ENCODE results near the gene ATL2.

ATL2 gene

GRCh38 chr2:38264396-38265221 lies 112.5 kb downstream of the ATL2 start (continued):
- TF ChIP-seq REST (tag by site-specific recombination; IDR thresholded peaks at IDR 0.05) (no peak), ZNF391 (tag by site-specific recombination; IDR thresholded peaks at IDR 0.05; ENCODE audit: borderline replicate concordance, low read depth) (no peak), ZBTB6 (tag by site-specific recombination; IDR thresholded peaks at IDR 0.05) (no peak), ZNF292 (tag by site-specific recombination; IDR thresholded peaks at IDR 0.05; ENCODE audit: borderline replicate concordance, low read depth) (no peak), ZNF677 (tag by site-specific recombination; IDR thresholded peaks at IDR 0.05) (no peak), ZNF837 (tag by site-specific recombination; IDR thresholded peaks at IDR 0.05) (no peak), ZFP37 (tag by site-specific recombination; IDR thresholded peaks at IDR 0.05) (no peak), ZNF302 (tag by site-specific recombination; IDR thresholded peaks at IDR 0.05; ENCODE audit: low read depth) (no peak), ZNF211 (tag by site-specific recombination; IDR thresholded peaks at IDR 0.05; ENCODE audit: low read depth) (no peak), OSR2 (tag by site-specific recombination; IDR thresholded peaks at IDR 0.05) (peak; percentile 90), PRDM6 (tag by site-specific recombination; IDR thresholded peaks at IDR 0.05) (peak; percentile 84), ZNF549 (tag by site-specific recombination; IDR thresholded peaks at IDR 0.05) (no peak), PRDM1 (tag by site-specific recombination; IDR thresholded peaks at IDR 0.05) (no peak), ZNF138 (tag by site-specific recombination; IDR thresholded peaks at IDR 0.05; ENCODE audit: borderline replicate concordance) (no peak), ZNF341 (tag by site-specific recombination; IDR thresholded peaks at IDR 0.05; ENCODE audit: low read depth) (no peak), SCRT2 (tag by site-specific recombination; IDR thresholded peaks at IDR 0.05) (no peak), ZNF280C (tag by site-specific recombination; IDR thresholded peaks at IDR 0.05) (no peak), ZFP3 (tag by site-specific recombination; IDR thresholded peaks at IDR 0.05; ENCODE audit: low read depth) (no peak), ZNF704 (tag by site-specific recombination; IDR thresholded peaks at IDR 0.05) (no peak), PRDM4 (tag by site-specific recombination; IDR thresholded peaks at IDR 0.05) (no peak), MYNN (tag by site-specific recombination; IDR thresholded peaks at IDR 0.05; ENCODE audit: borderline replicate concordance) (no peak), ZBTB48 (tag by site-specific recombination; IDR thresholded peaks at IDR 0.05) (no peak), ZNF335 (tag by site-specific recombination; conservative IDR thresholded peaks at IDR 0.05) (no peak), ZNF155 (tag by site-specific recombination; IDR thresholded peaks at IDR 0.05) (no peak), ZBTB44 (tag by site-specific recombination; IDR thresholded peaks at IDR 0.05) (peak; percentile 39; the same call in 1 of the 2 replicates)

Data from HEK293 (cell line).